Kidney (tissue), 14 donors: ENCODE results near the gene ZKSCAN5. TPM values are rescaled to one million over a fixed set of nuclear protein-coding genes. Genes with fewer than 3 reads are reported as not detected.

Source experiments
- DNase-seq, 5 donors: peaks; one replicate each; pipeline ENCODE4 v3.0.0-alpha.2; 2013 to 2020
- FAIRE-seq: peaks from 2 replicates; lab custom pipeline; 2012; peaks lifted over from hg19 to GRCh38; lab: Jason Lieb, UNC
- H3K27ac ChIP-seq, 2 donors: one replicate each; pipeline ENCODE4 v1.7.0; 2013; ENCODE audit warnings: low read depth in 2 of 2, low read length in 2 of 2, inconsistent platforms in 1 of 2
- H3K27me3 ChIP-seq: one replicate; pipeline ENCODE4 v1.7.1; 2013; ENCODE audit warnings: low read length, inconsistent platforms; ENCODE audit not compliant: control insufficient read depth, insufficient read depth
- H3K36me3 ChIP-seq, 3 donors: one replicate each; pipeline versions ENCODE4 v1.7.0 to v1.7.1; 2013; ENCODE audit warnings: low read length in 3 of 3, control low read depth in 1 of 3, inconsistent platforms in 1 of 3; ENCODE audit not compliant: insufficient read depth in 3 of 3, control insufficient read depth in 2 of 3
- H3K4me1 ChIP-seq, 3 donors: one replicate each; pipeline versions ENCODE4 v1.7.0 to v1.7.1; 2013; ENCODE audit warnings: low read length in 3 of 3, inconsistent platforms in 1 of 3, low read depth in 1 of 3; ENCODE audit not compliant: control insufficient read depth in 2 of 3, insufficient read depth in 2 of 3
- H3K4me3 ChIP-seq, 3 donors: one replicate each; pipeline versions ENCODE4 v1.7.0 to v1.8.1; 2013; ENCODE audit warnings: low read length in 3 of 3, control low read depth in 1 of 3, inconsistent platforms in 1 of 3
- H3K9ac ChIP-seq, 3 donors: one replicate each; pipeline versions ENCODE4 v1.7.0 to v1.7.1; 2013; ENCODE audit warnings: low read length in 3 of 3, control low read depth in 1 of 3, inconsistent platforms in 1 of 3
- H3K9me3 ChIP-seq, 3 donors: one replicate each; pipeline versions ENCODE4 v1.7.0 to v1.7.1; 2013; ENCODE audit warnings: low read length in 3 of 3, control low read depth in 1 of 3, inconsistent platforms in 1 of 3; ENCODE audit not compliant: control insufficient read depth in 2 of 3, insufficient read depth in 1 of 3
- CTCF ChIP-seq: IDR thresholded peaks from 3 replicates; pipeline ENCODE4 v1.5.1; 2012; ENCODE audit warnings: mild to moderate bottlenecking, moderate library complexity, borderline replicate concordance; ENCODE audit not compliant: insufficient read depth; ENCODE audit errors: extremely low read depth
- intact Hi-C: fragments of 100-400 bp; cut with DNase I; formaldehyde crosslinking; loops from one replicate; pipeline ENCODE4 v1.11.1; 2022
- polyA plus RNA-seq: library from polyadenylated mRNA; stranded (reverse); fragments of 350-450 nt; fragmentation: Illumina TruSeq; extraction: RNeasy Lipid Tissue Mini Kit (QIAGEN cat#74804); gene quantifications from one replicate; pipeline ENCODE4 v1.2.3, GENCODE V29; 2014; ENCODE audit warnings: low read depth, low replicate concordance; ENCODE audit not compliant: insufficient read depth
- total RNA-seq: library from RNA; stranded (reverse); fragmentation: NEBNext Ultra II Directional; extraction: Animal tissue kit (Norgen Biotek cat#: 25700); gene quantifications from one replicate; pipeline ENCODE4 v1.2.1, GENCODE V29; 2021
- donor health status: control.
- donor health status: control.
- donor health status: control.
- donor health status: control.
- donor health status: control.
- donor health status: DM: yes; HTN: yes; CAD: no.
- donor health status: Normal renal cell carcinoma (clear cell type).

The ZKSCAN5 gene
- total and polyA plus RNA-seq, 2 donors from 2014 or later = 4.6 to 9.1 TPM

- DNase-seq (no peak), FAIRE-seq (no peak)
- peaks cover 21 to 50% (median 33%) of the 10 kb centered on the region in 3 donors for H3K36me3 ChIP-seq
- no peaks in the 10 kb centered on the region for H3K9me3 ChIP-seq
- H3K4me1 ChIP-seq = peaks cover 0 to 8% (median 4%) of the 10 kb centered on the region in 3 donors
- H3K9ac ChIP-seq = no peak overlapping the region
- TF ChIP-seq CTCF = no peak
- no peak overlapping the region for H3K27ac ChIP-seq
- no peak overlapping the region for H3K4me3 ChIP-seq
- intact Hi-C loops = no loop called here
- H3K27me3 ChIP-seq = no peaks in the 10 kb centered on the region
Observed at GRCh38 chr7:99560834-99561736, 56.6 kb downstream of the ZKSCAN5 start.

GRCh38 chr7:99561737-99562051, 57.2 kb downstream of the ZKSCAN5 start:
- DNase-seq (no peak), FAIRE-seq (no peak)
- peaks cover 21 to 55% (median 34%) of the 10 kb centered on the region in 3 donors for H3K36me3 ChIP-seq
- no peak overlapping the region for H3K27ac ChIP-seq
- H3K4me3 ChIP-seq = no peak overlapping the region
- H3K9me3 ChIP-seq = no peaks in the 10 kb centered on the region
- no peak overlapping the region for H3K9ac ChIP-seq
- peaks cover 0 to 8% (median 4%) of the 10 kb centered on the region in 3 donors for H3K4me1 ChIP-seq
- H3K27me3 ChIP-seq = no peaks in the 10 kb centered on the region
- intact Hi-C loops = no loop called here
- TF ChIP-seq CTCF = no peak

DNA sequence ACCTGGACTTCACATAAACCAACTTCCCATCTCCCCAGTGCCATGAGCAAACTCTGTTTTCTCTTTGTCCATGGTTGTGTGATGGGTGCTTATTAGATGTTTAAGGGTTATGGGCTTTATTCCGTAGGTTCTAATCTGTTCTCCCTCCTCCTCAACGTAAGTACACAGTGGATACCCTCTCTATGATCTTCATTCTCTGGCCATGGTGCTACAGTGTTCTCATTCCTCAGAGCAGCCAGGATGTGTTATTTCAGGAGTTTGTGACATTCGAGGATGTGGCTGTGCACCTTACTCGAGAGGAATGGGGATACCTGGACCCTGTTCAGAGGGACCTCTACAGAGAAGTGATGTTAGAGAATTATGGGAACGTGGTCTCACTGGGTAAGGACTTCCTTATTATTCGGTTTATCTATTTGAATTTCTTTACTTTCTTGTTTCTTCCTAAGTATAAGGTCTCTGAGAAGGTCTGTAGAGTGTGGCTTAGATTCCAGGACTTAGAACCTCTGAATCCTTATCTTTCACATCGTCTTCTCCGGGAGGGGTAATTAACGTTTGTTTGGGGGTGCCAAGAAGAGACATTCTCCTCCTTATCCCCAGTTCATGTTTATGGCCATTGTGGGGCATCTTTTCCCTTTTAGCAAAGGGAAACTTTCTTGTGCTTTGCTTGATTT, 57.8 kb downstream of the ZKSCAN5 start:
- no peak for TF ChIP-seq CTCF
- no peak overlapping the region for H3K9ac ChIP-seq
- H3K4me1 ChIP-seq = peaks cover 0 to 5% (median 4%) of the 10 kb centered on the region in 3 donors
- intact Hi-C loops = no loop called here
- no peak overlapping the region for H3K4me3 ChIP-seq
- no peaks in the 10 kb centered on the region for H3K27me3 ChIP-seq
- peaks cover 21 to 55% (median 34%) of the 10 kb centered on the region in 3 donors for H3K36me3 ChIP-seq
- FAIRE-seq (no peak), DNase-seq (no peak)
- no peaks in the 10 kb centered on the region for H3K9me3 ChIP-seq
- H3K27ac ChIP-seq = no peak overlapping the region
